ENCODE measurements around the gene ADORA2A.

The ADORA2A gene

DNA sequence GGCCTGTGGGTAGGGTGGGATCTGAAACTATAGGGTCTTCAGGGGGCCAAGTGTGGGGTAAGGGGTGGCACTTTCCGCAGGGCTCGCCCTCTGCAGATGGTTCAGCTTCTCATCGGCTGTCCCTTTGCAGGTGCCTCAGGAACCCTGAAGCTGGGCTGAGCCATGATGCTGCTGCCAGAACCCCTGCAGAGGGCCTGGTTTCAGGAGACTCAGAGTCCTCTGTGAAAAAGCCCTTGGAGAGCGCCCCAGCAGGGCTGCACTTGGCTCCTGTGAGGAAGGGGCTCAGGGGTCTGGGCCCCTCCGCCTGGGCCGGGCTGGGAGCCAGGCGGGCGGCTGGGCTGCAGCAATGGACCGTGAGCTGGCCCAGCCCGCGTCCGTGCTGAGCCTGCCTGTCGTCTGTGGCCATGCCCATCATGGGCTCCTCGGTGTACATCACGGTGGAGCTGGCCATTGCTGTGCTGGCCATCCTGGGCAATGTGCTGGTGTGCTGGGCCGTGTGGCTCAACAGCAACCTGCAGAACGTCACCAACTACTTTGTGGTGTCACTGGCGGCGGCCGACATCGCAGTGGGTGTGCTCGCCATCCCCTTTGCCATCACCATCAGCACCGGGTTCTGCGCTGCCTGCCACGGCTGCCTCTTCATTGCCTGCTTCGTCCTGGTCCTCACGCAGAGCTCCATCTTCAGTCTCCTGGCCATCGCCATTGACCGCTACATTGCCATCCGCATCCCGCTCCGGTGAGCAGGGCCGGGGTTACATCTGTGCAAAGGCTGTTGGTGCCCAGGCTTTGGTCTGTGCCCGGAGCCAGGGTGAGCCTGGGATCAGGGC, 5.8 kb downstream of the ADORA2A start:
- DNase-seq (ENCODE audit: low read depth) = no peak

DNA sequence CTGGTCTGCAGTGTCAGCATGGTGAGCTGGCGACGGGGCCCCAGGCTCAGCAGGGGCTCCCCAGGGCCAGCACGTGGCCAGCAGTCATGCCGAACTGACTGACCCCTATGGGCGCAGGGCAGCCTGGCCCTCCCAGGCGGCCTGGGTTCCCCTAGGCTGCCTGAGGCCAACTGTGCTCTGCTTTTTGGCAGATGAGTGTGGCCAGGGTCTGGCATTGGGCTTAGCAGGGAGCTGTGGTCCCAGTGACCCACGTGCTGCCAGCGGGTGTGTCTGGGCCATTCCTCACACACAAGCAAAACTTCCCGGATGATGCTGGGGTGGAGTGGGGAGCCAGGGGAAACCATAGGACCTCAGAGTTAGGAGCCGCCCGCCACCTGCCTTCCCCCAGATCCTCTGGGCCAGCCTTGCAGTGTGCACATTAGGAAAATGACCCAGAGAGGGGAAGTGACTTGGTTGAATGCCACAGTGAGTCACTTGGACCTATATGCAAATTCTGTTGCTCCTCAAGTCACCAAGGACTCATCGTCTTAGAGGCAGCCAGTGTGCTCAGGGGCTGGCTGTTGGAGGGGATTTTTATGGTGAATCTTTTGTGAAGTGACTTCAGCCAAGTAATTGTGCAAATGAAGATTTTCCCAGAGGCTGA, 6.5 kb downstream of the ADORA2A start:
- peak; percentile 27 for DNase-seq (ENCODE audit: low read depth)

DNA sequence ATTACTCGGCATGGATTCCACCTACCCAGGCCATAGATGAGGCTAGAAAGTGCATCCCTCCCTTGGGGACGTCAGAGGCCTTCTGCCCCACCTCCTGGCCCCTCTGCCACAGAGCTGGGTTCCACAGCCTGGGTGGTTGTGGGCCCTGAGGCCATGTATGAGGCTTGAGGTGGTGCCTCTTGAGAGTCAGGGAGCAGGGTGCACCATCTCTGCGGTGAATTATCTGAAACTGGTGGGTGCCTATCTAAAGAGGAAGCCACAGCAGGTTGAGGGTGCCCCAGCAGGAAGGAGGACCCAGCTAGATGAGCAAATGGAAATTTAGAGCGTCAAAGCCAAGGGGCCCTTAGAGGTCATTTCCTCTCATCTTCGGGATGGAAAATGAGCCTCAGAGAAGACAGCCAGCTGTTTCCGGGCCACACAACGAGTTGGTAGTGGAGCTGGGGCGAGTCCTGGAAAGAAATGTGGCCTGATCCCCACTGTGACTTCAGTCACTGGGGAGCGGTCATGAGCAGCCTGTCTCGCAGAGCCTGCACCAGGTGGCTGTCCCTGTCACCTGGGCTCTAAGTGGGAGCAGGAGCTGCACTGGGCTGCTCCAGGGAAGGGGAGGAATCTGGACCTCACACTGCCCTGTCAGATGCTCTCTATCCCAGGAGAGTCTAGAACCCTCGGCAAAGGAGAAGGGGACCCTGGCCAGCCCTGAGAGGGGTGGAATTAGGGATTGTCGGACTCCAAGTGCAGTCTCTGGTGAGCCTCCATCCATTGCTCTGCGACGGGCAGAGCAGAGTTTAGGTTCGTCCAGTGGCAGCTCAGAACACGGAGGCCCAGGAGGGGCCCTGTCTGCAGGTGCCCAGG, 7.3 kb downstream of the ADORA2A start:
- peak; percentile 71 for DNase-seq (ENCODE audit: low read depth)

DNA sequence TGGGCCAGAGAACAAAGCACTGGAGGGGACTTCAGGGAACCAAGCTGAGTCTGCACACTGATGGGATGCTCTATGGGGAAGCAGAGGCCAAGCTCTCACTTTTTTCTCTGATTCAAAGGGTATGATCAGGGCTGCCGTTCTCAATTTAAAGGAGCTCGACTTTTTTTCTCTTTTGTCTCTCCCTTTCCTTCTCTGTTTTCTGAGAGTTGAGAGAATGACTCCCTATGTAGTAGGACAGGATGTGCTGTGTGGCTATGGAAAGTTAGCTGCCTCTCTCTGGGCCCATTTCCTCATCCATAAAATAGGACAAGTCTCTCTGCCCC, 7.9 kb downstream of the ADORA2A start:
- no peak for DNase-seq (ENCODE audit: low read depth)

DNA sequence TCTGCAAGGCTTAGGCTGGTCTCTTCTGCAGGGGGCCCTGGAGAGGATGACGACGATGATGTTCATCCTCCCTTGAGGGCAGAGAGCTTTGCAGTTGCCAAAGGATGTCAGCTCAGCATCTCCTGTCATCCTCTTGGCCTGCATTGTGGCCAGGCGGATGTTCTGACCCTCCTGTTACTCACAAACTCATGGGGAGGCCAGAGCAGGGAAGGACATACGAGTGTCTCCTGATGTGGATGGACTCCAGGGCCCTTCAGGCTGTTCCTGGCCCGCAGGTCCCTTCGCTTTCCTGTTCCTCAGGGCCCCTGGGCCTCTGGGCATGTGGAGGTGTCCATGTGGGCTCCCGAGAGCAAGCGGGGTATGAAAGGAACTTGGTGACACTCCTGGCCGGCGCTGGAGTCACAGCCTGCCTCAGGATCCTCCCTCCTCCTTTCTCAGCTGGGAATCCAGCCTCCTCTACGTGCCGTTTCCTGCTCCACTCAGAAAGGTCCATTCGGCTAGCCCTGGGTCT, 8.5 kb downstream of the ADORA2A start:
- no peak for DNase-seq (ENCODE audit: low read depth)

DNA sequence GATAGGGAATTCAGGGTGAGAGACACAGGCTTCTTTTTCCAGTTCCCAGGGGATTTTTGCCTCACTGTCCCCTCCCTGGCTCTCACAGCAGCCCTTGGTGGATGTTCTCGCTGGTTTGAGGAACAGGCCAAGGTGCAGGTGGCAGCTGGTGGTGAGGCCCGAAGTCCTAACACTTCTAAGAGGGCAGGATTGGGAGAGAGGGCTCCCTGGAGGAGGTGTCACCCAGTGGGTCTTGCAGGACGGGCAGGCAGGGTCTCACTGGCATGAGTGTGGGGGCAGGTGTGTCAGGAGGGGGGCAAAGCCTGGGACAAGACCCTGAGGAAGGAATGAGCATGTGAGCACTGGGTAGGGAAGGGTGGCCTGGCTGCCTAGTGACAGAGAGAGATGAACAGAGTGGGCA, 9.2 kb downstream of the ADORA2A start:
- DNase-seq (ENCODE audit: low read depth) = no peak

DNA sequence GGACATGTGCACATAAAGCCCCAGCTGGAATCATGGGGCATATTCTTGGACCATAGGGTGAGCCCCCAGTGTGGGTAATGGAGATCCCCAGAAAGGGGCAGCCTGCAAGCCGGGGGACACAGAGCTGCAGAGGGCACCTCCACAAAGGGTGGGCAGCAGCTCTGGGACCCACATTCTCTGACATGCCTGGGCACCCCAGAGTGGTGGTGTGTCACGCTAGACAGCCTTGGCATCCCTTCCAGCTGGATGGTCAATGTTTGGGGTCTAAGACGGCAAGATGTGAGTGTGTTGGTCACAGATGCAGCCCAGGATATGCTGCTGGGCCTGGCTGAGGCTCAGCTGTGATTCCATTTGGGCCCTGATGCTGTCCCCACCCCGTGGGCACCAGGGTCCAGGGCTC, 9.7 kb downstream of the ADORA2A start:
- no peak for DNase-seq (ENCODE audit: low read depth)

DNA sequence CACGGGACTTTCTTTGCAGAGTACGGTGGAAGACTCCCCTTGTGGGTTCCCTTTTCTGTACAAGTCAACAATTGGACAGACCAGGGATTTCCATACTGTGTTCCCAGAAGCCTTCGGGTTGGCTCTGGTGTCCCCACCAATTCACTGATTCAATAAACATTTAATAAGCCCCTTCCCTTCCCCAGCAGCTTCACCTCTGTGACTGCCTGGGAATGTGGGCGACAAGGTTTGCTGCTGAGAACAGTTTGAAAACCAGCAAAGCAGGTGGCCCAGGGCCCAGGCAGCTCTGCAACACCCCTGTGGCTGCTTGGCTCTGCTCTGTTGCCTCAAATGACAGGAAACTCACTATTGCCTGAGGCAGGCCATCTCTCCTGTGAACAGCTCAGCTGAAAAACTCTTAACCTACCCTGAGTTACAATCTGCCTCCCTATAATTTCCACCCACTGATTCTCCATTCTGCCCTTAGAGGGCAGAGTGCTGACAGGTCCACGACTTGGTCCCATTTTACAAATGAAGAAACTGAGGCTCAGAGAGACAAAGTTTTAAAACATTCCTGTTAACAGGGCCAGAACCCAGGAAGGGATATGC, 10.4 kb downstream of the ADORA2A start:
- no peak for DNase-seq (ENCODE audit: low read depth)

DNA sequence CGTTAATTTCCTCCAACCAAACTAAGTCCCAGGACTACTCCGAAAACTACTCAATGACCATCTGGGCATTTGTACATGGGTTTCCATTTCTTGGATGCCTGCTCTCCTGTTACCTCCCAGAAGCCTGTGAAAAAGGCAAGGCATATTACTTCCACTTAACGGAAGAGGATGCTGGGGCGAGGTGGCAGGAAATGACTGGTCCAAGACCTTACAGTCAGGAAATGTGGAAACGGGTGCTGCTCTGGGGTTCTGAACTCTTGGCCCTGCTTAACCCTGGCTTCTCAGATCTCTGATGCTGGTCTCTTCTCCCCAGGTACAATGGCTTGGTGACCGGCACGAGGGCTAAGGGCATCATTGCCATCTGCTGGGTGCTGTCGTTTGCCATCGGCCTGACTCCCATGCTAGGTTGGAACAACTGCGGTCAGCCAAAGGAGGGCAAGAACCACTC, 12.9 kb downstream of the ADORA2A start:
- no peak for DNase-seq (ENCODE audit: low read depth)

DNA sequence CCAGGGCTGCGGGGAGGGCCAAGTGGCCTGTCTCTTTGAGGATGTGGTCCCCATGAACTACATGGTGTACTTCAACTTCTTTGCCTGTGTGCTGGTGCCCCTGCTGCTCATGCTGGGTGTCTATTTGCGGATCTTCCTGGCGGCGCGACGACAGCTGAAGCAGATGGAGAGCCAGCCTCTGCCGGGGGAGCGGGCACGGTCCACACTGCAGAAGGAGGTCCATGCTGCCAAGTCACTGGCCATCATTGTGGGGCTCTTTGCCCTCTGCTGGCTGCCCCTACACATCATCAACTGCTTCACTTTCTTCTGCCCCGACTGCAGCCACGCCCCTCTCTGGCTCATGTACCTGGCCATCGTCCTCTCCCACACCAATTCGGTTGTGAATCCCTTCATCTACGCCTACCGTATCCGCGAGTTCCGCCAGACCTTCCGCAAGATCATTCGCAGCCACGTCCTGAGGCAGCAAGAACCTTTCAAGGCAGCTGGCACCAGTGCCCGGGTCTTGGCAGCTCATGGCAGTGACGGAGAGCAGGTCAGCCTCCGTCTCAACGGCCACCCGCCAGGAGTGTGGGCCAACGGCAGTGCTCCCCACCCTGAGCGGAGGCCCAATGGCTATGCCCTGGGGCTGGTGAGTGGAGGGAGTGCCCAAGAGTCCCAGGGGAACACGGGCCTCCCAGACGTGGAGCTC, 13.5 kb downstream of the ADORA2A start:
- DNase-seq (ENCODE audit: low read depth) = no peak

DNA sequence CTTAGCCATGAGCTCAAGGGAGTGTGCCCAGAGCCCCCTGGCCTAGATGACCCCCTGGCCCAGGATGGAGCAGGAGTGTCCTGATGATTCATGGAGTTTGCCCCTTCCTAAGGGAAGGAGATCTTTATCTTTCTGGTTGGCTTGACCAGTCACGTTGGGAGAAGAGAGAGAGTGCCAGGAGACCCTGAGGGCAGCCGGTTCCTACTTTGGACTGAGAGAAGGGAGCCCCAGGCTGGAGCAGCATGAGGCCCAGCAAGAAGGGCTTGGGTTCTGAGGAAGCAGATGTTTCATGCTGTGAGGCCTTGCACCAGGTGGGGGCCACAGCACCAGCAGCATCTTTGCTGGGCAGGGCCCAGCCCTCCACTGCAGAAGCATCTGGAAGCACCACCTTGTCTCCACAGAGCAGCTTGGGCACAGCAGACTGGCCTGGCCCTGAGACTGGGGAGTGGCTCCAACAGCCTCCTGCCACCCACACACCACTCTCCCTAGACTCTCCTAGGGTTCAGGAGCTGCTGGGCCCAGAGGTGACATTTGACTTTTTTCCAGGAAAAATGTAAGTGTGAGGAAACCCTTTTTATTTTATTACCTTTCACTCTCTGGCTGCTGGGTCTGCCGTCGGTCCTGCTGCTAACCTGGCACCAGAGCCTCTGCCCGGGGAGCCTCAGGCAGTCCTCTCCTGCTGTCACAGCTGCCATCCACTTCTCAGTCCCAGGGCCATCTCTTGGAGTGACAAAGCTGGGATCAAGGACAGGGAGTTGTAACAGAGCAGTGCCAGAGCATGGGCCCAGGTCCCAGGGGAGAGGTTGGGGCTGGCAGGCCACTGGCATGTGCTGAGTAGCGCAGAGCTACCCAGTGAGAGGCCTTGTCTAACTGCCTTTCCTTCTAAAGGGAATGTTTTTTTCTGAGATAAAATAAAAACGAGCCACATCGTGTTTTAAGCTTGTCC, 14.3 kb downstream of the ADORA2A start:
- no peak for DNase-seq (ENCODE audit: low read depth)

DNA sequence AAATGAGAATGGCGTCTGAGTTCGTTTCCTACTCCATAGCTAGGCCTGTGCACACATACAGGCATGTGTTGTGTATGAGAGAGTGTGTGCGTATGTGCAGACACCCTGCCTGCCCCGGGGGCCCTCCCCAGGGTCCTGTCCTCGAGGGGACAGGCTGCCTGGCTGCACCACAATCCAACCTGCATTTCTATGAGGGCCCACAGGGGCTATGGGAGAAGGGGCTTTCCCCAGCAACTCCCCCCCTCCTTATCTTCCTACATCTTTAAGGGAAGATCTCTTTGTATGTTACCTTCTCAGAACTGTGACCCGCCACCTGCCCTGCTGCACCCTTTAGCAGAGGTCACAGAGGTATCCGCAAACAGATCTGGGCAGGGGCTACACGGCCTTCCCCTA, 14.9 kb downstream of the ADORA2A start:
- no peak for DNase-seq (ENCODE audit: low read depth)

DNA sequence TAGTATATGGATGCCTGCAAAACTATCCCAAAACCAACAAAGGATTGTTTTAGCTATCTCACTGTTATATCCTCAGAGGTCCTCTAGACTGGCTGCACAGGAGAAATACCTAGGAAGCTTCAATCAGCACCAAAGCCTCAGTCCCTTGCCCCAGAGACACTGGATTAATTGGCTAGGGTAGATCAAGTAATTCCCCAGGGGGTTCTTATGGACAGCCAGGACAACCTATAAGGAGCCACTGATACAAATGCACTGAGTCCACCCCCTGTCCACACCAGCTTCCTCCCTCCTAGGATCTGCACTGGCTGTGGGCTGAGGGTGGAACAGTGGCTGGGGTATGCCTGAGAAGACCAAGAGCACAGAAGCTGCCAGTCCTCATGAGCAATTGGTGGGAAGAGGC, 16.3 kb downstream of the ADORA2A start:
- DNase-seq (ENCODE audit: low read depth) = no peak

DNA sequence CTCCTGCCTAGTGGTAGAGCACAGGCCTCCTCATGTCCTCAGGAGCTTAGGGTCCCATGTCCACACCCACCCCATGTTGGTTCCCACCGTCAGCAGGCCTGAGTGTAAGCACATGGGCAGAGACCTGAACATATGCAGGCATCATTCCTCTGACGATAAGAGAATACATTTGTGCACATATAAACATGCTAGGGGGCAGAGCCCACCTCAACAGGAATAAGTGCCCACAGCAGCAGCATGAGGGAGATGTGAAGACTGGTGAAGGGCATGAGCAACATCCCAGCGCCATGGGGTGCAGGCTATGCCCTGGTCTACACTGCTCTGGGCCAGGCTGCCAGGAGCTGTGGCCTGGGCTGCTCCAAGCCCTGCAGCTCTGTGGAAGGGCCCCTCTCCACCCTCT, 16.9 kb downstream of the ADORA2A start:
- no peak for DNase-seq (ENCODE audit: low read depth)

DNA sequence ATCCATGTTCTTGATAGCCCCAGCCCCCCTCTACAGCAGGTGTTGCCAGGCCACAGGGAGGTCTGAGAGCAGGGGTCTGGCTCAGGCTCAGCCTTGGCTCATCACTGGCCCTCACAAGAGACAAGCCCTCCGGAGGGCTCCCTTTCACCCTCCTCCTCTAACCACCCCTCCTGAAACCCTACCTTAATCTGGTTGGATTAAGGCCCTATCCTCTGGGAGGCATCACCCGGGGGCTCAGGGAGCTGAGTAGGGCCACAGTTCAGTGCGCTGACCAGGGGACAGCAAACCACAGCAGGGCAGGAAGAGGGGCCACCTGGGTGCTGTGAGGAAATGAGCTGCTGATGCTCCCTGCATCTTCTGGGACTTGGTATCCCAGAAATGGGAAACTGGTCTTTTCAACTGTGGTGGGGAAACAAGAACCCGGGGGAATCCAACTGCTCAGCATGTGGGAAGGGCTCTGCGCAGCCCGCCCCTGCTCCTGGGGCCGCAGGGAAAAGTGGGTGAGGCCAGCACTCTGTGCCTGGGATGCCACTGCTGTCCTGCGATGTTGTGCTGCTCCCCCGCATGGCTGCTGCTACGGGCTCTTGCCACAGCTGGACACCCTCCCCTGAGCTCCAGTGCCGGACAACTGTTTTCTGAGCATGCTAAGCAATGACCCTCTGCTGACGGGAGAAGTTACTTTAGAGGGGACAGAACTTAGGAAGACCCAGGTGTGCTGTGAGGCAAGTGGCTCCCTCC, 17.5 kb downstream of the ADORA2A start:
- no peak for DNase-seq (ENCODE audit: low read depth)

DNA sequence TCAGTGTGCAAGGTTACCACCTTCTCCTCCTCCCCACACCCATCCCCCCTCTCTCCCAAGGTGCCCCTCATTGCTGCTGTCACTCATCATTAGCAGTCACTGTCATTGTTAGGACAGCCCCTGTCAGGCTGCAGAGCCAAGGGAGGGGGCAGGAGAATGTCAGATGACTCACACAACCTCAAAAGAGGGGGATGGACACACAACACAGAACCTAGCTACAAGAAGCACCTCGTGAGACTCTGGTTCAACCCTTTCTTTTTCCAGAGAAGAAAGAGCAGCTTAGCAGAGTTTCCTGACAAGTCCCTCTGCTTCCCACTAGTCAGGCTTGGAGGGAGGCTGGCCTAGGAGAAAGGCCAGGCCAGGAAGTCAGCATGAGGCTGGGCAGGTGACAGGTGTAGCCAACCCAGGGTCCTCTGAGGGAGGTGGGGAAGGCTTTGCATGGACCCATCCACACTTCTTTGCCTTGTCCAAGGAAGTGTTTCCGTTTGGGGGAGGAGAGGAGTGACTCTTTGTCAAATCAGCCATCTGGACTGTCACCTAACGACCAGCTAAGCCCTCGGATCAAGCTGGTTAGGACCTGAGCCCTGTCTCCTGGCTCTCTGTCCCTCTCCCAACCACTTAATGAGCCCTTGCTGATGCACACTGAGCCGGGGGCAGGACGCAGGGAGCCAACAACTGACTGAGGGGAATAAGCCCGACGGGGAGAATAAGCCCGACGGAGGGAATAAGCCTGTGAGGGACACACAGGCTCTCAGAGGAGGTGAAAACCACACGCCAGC, 18.3 kb downstream of the ADORA2A start:
- no peak for DNase-seq (ENCODE audit: low read depth)

DNA sequence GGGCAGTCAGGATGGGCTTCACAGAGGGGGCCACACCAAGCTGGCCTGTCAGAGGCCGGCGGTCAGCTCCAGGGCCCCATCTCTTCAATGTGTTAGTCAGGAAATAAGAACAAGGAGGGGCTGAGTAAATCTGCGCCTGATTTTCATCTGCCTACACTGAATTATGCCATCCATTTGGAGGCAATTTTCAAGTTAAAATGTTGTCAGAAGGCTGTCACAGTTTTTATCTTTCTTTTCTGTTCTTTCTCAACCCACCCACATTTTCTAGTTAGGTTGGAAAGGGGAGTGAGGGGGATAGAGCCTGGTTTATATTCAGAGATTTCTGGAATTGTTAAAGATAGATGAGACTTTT, 18.8 kb downstream of the ADORA2A start:
- DNase-seq (ENCODE audit: low read depth) = no peak

DNA sequence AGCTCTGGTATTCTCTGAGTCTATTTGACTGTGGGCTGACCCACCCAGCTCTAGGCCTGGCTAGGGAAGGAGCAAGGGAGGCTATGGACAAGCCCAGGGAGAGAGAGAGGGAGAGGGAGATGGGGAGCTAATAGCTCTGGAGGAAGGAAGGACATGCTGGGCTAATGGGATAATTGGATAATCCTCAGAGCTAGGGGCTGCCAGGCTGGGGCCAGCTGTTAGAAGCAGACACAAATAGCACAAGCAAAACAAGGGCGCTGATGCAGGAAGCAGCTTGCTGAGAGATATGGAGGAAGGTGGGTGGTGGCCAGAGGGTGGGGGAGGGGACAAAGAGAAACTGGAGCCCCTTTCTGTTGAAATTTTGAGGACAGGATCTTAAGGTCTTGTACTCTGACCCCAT, 23.2 kb downstream of the ADORA2A start:
- DNase-seq (ENCODE audit: low read depth) = no peak

DNA sequence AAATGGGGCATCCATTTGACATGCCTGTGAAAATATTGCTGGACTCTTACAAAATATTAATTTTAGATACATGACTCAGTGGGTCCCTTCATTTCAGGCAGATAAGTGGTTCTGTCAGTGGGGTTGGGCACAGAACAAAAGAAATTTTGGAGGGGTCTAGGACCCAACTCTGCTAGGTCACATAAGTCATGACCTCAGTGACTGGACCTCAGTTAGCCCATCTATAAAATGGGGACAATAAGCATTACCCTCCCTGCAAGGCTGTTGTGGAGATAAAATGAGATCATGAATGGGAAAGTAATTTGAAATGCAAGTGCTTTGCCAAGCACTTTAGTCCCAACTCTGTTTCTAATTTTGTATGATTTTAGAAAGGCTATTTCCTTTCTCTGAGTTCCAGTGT, 23.8 kb downstream of the ADORA2A start:
- no peak for DNase-seq (ENCODE audit: low read depth)
